ENCODE data around the gene TYW1. TPM values are rescaled to one million over a fixed set of nuclear protein-coding genes. Genes with fewer than 3 reads are reported as not detected.
"Not testable (repeated sequence)": the region's sequence is repeated elsewhere in the genome, so short reads cannot be mapped to it uniquely, and the experiment has no call there.

TYW1 gene
- total RNA-seq, 1 donor from 2014 or later, result 18.9 TPM

- not testable (repeated sequence) for DNase-seq
Observed at GRCh38 chr7:67135617-67136486, 139.2 kb downstream of the TYW1 start.

DNA sequence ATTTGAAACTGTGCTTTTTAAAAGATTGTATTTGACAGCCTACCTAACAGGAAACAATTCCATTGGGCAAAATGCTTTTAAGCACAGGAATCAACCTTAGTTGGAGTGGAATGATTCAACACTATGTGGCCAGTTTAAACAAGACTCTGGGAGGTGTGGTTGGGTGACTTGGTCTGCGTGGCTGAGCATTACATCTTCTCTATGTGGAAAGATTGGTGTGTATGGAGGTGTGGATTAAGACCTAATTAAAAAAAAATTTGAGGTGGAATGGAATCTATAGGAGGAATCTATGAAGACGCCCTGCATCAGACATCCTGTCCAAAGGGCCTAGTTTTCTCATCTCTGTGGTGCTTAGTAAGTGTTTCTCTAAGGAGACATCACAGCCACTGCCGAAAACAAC lies 140.9 kb downstream of the TYW1 start:
- DNase-seq, result not testable (repeated sequence)

GRCh38 chr7:67139876-67140275 lies 143.2 kb downstream of the TYW1 start:
- not testable (repeated sequence) for DNase-seq

GRCh38 chr7:67141001-67141400 lies 144.4 kb downstream of the TYW1 start:
- not testable (repeated sequence) for DNase-seq

- peak; percentile 58 for DNase-seq
Observed at GRCh38 chr7:67143091-67143786, 146.6 kb downstream of the TYW1 start.

DNA sequence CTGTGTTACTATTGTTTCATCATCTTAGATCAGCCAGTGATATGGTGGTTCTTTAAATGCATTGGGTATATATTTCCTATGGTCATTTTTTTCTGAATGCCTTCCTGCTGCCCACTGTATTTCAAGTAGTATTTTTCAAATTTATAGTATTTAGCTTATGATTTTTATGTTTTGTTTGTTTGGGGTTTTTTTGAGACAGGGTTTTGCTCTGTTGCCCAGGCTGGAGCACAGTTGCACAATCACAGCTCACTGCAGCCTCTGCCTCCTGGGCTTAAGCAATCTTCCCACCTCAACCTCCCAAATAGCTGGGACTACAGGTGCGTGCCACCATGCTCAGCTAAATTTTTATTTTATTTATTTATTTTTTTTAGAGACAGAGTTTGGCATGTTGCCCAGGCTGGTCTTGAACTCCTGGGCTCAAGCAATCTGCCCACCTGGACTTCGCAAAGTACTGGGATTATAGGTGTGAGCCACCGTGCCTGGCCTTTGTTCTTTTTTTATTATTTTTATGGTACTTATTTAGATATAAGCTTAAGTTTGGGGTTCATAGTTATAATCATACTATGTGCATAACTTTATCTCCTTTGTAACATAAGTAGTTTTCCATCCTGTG lies 149.1 kb downstream of the TYW1 start:
- not testable (repeated sequence) for DNase-seq

DNA sequence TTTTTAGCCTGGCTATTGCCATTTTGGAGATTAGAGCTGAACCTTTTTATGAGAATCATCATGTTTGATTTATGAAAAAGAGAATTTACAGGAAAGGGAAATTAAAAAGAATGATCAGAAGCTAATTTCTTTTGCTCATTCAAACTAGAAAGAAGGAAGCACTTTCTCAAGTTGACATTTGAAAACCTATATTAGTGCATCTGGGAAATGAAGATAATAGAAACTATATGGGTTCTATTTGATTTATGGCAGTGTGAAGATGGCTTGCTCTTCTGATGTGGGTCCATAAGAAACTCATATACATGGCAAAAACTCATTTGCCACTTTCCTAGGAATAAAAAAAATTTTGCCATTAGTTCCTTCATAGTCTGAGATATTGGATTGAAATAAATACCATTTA lies 152.5 kb downstream of the TYW1 start:
- DNase-seq, result not testable (repeated sequence)

DNA sequence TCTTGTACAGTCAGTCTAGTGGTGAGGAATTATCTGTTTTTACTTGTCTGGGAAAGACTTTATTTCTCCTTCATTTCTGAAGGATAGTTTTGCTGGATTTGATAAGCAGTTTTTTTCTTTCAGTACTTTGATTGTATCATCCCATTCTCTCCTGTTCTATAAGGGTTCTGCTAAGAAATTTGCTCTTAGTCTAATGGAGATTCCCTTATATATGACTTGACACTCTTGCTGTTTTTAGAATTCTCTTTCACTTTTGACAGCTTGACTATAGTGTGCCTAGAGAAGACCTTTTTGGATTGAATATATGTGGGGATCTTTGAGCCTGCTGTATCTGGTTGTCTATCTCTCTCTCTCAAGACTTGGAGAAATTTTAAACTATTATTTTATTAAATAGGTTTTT lies 157.7 kb downstream of the TYW1 start:
- not testable (repeated sequence) for DNase-seq

- not testable (repeated sequence) for DNase-seq
Observed at GRCh38 chr7:67156064-67156463, 159.4 kb downstream of the TYW1 start.

DNA sequence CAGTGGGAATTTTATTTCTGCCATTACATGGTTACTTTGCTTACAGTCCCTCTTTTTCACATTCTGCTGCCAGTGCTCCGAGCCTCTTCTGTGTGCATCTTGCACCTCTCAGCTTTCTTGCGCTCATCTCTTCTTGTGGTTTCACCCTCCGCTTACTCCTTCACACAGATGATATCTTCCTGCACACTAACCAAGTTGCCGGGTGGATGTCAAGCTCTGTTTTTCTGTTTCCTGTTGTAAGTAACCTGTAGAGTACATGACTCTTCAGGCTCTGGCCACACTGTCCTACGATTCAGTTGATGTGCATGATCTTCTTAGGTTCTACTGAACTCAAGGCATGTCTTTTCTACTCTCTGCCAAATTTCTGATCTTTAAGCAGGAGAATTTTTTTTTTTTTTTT lies 166.7 kb downstream of the TYW1 start:
- DNase-seq, result not testable (repeated sequence)

GRCh38 chr7:67171151-67171550 lies 174.5 kb downstream of the TYW1 start:
- DNase-seq, result not testable (repeated sequence)

DNA sequence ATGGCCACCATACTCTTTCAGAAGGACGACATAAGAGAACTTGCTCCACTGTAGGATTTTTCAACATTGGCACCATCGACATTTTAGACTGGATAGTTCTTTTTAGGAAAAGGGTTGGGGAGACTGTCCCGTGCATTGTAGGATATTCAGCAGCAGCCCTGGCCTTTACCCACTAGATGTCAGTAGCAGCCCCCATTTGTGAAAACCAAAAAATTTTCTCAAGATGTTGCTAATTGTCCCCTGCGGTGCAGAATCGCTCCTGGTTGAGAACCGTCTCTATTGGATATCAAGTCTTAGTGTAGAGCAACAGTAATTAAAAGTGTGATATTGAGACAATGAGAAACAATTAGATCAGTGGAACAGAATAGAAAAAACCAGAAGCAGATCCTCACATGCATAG lies 180.1 kb downstream of the TYW1 start:
- peak; percentile 1 for DNase-seq

GRCh38 chr7:67178915-67179688 lies 182.5 kb downstream of the TYW1 start:
- DNase-seq, result not testable (repeated sequence)

GRCh38 chr7:67182956-67183750 lies 186.5 kb downstream of the TYW1 start:
- not testable (repeated sequence) for DNase-seq

GRCh38 chr7:67184912-67185659 lies 188.5 kb downstream of the TYW1 start:
- DNase-seq, result not testable (repeated sequence)

GRCh38 chr7:67185660-67186129 lies 189.1 kb downstream of the TYW1 start:
- DNase-seq, result not testable (repeated sequence)

DNA sequence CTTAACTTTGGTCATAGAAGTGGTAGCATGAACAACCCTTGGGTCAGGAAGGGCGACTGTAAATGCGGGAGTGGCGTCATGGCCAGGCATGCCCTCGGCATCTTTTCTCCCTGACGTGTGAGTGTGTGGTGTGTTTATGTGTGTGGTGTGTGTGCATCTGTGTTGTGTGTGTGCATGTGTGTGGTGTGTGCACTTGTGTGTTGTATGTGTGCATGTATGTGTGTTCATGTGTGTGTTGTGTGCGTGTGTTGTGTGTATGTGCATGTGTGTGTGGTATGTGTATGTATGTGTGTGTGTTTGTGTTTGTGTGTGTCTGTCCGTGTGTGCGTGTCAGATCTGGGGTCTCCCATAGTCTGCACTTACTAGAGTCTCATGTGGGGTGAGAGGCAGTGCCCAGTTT lies 192.5 kb downstream of the TYW1 start:
- not testable (repeated sequence) for DNase-seq

- DNase-seq, result not testable (repeated sequence)
Observed at GRCh38 chr7:67189801-67190465, 193.3 kb downstream of the TYW1 start.

GRCh38 chr7:67191002-67191720 lies 194.5 kb downstream of the TYW1 start:
- DNase-seq, result not testable (repeated sequence)

All from dermis blood vessel endothelial cell (primary cell).